Nasal cavity respiratory epithelium epithelial cell of viscerocranial mucosa (primary cell): ENCODE results near the gene LAT. TPM values are rescaled to one million over a fixed set of nuclear protein-coding genes. Genes with fewer than 3 reads are reported as not detected.

ENCODE experiments used
- total RNA-seq: library from RNA; depleted of rRNA; stranded (reverse); fragments of >200 nt; gene quantifications from 2 replicates; pipeline ENCODE4 v1.2.3, GENCODE V29; 2014

LAT gene
- total RNA-seq: under 0.01 and 0.36 TPM in 2 replicates

DNA sequence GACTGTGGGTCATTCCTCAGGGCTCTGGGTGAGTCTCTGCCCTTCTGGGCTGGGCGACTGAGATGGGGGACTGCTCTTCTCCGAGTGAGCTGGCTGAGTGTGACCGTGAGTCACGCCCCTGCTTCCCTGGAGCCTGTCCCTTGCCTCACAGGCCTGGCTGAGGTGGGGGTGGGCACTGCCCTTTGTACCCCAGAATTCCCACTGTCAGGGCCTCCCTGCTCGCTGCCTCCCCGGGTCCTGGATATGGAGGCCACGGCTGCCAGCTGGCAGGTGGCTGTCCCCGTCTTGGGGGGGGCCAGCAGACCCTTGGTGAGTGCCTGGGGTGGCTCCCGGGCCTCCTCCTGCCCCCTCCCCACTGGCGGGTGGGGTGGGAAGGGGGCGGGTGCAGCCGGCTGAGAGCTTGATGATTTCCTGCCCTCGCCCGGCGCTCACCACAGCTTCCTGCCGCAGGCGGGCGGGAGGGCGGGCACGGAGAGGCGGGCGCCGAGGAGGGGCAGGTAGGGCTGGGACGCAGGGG is at the start of gene LAT:
TSS of gene LAT (plus strand) at position 434 of the 517 bp plus-strand sequence. CDS start 366 bp downstream, outside the sequence.

GRCh38 chr16:28950648-28951409 is 34.0 kb upstream of the LAT start, which contains the start of gene NFATC2IP:
TSS of gene NFATC2IP (plus strand) at chr16:28950937. CDS start at chr16:28951012, 75 bp downstream.

GRCh38 chr16:28974437-28975157 is 10.3 kb upstream of the LAT start, which contains the start of gene SPNS1:
TSS of gene SPNS1 (plus strand) at chr16:28974778. CDS start at chr16:28975152, 374 bp downstream.

Other genes with a start within 250 kb of the LAT start
- 0.68 and 3.1 TPM in 2 replicates for gene NPIPB9, start 233.3 kb upstream of the LAT start, total RNA-seq
- gene ATXN2L, start 162.1 kb upstream of the LAT start, total RNA-seq: 51.6 and 125 TPM in 2 replicates
- 112 and 150 TPM in 2 replicates for gene TUFM, start 138.7 kb upstream of the LAT start, total RNA-seq
- 5.8 and 14.1 TPM in 2 replicates for gene SH2B1, start 121.2 kb upstream of the LAT start, total RNA-seq
- gene ATP2A1, start 106.6 kb upstream of the LAT start, total RNA-seq: under 0.01 and 0.43 TPM in 2 replicates
- 14.4 and 33.9 TPM in 2 replicates for gene RABEP2, start 59.8 kb upstream of the LAT start, total RNA-seq
- not detected in 2 replicates for gene CD19, start 53.1 kb upstream of the LAT start, total RNA-seq
- gene NFATC2IP, start 34.1 kb upstream of the LAT start, total RNA-seq: 19.8 and 23.8 TPM in 2 replicates
- gene SPNS1, start 10.3 kb upstream of the LAT start, total RNA-seq: 26.0 and 35.2 TPM in 2 replicates